ENCODE measurements around the gene PASD1.
"Not testable (repeated sequence)": the region's sequence is repeated elsewhere in the genome, so short reads cannot be mapped to it uniquely, and the experiment has no call there.

PASD1 gene

DNA sequence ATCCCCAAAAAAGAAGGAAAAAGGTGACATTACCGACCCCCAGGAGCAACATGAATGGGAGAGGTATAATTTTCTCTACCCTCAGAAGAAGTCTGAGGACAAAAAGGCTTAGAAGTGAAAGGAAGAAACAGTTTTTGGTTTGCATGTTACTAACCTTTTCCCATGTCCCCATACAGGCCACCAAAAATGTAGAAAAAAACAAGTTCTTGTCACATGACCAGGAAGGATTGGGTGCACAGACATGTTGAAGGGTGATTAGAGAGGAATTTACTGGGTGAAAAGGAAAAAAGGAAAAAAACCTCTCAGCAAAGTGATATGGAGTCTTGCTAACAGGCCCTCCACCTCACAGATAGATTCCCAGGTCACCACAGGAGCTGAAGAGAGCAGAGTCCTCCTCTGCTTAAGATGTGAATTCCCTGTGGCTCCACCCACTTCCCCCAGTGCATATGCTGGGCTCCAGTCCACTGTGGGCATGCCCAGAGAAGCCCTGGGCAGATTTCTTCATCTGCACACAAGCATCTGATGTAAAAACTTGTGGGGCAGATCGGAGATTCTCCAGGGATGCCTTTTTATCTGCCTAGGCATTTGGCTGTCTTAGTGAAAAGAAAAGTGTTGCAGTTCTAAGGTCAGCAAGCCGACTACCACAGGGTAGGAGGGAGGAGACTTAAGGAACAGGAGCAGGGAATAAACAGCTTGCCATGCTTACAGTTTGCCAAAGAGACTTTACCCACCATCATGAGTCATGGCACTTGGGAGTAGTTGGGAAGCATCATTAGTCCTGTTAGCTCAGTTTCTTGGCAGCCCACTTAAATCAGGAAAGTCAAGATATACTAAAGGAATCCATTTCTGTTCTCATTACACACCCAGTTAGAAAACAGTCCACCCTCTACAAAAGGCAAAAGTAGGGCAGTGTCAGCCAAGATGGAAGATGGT, 25.0 kb upstream of the PASD1 start:
- no peak overlapping the region for H3K27ac ChIP-seq
- TF ChIP-seq, protein P1, sequence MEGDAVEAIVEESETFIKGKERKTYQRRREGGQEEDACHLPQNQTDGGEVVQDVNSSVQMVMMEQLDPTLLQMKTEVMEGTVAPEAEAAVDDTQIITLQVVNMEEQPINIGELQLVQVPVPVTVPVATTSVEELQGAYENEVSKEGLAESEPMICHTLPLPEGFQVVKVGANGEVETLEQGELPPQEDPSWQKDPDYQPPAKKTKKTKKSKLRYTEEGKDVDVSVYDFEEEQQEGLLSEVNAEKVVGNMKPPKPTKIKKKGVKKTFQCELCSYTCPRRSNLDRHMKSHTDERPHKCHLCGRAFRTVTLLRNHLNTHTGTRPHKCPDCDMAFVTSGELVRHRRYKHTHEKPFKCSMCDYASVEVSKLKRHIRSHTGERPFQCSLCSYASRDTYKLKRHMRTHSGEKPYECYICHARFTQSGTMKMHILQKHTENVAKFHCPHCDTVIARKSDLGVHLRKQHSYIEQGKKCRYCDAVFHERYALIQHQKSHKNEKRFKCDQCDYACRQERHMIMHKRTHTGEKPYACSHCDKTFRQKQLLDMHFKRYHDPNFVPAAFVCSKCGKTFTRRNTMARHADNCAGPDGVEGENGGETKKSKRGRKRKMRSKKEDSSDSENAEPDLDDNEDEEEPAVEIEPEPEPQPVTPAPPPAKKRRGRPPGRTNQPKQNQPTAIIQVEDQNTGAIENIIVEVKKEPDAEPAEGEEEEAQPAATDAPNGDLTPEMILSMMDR (conservative IDR thresholded peaks at IDR 0.05) = no peak

DNA sequence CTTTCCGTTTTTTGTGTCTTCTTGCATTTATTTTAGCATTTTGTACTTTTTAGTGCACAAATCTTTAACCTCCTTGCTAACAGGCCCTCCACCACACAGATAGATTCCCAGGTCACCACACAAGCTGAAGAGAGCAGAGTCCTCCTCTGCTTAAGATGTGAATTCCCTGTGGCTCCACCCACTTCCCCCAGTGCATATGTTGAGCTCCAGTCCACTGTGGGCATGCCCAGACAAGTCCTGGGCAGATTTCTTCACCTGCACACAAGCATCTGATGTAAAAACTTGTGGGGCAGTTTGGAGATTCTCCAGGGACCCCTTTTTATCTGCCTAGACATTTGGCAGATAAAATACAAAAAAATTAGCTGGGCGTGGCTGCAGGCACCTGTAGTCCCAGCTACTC, 19.8 kb upstream of the PASD1 start:
- H3K27ac ChIP-seq = no peak overlapping the region

DNA sequence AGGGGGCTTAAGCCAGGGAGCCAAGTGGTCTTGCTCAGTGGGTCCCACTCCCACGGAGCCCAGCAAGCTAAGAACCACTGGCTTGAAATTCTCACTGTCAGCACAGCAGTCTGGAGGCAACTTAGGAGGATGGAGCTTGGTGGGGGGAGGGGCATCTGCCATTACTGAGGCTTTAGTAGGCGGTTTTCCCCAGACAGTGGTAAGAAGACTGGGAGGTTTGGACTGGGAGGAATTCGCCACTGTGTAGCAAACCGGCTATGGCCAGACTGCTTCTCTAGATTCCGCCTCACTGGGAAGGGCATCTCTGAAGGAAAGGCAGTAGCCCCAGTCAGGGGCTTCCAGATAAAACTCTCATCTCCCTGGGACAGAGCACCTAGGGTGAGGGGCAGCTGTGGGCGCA, 17.2 kb upstream of the PASD1 start:
- H3K27ac ChIP-seq = not testable (repeated sequence)

More for the DNA sequence above, 19.8 kb upstream of the PASD1 start:
- TF ChIP-seq, protein P1 (conservative IDR thresholded peaks at IDR 0.05) = no peak

DNA sequence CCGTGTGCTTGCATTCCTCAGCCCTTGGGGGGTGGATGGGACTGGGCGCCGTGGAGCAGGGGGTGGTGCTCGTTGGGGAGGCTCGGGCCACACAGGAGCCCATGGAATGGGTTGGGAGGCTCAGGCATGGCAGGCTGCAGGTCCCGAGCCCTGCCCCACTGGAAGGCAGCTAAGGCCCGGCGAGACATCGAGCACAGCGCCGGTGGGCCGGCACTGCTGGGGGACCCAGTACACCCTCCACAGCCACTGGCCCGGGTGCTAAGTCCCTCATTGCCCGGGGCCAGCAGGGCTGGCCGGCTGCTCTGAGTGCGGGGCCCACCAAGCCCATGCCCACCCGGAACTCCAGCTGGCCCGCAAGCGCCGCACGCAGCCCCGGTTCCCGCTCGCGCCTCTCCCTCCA, 12.3 kb upstream of the PASD1 start:
- not testable (repeated sequence) for H3K27ac ChIP-seq

DNA sequence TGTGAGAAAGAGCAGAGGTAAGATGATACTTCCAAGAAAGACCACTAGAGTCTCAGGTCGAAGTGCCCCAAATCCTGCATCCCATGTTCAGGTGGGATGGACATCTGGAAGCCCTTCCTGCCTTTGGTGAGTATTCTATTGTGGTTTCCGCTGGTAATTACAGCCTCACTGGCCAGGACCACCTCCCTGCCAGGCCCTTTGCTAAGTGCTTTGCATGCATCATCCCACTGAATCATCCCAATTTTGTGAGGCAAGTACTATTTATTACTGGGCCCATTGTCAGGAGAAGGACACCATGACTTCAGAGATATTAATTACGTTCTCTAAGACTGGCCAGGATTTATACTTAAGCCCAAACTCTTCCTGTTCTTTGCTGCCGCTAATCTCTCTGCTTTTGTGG, 10.7 kb upstream of the PASD1 start:
- H3K27ac ChIP-seq = no peak overlapping the region
- TF ChIP-seq, protein P1 (conservative IDR thresholded peaks at IDR 0.05) = no peak

DNA sequence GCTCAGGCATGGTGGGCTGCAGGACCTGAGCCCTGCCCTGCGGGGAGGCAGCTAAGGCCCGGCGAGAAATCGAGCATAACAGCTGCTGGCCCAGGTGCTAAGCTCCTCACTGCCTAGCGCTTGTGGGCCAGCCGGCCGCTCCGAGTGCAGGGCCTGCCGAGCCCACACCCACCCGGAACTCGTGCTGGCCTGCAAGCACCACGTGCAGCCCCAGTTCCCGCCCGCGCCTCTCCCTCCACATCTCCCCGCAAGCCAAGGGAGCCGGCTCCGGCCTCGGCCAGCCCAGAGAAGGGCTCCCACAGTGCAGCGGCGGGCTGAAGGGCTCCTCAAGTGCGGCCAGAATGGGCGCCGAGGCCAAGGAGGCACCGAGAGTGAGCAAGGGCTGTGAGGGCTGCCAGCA, 8.2 kb upstream of the PASD1 start:
- not testable (repeated sequence) for H3K27ac ChIP-seq

DNA sequence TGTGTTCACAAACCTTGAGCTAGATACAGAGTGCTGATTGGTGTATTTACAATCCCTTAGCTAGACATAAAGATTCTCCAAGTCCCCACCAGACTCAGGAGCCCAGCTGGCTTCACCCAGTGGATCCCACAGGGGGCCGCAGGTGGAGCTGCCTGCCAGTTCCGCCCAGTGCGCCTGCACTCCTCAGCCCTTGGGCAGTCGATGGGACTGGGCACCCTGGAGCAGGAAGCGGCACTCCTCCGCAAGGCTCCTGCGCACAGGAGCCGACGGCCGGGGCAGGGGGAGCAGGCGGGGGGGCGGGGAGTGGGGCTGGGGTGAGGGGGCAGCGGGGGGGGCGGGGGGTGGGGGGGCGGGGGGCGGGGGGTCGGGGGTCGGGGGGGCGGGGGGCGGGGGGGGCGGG, 990 bp upstream of the PASD1 start:
- H3K27ac ChIP-seq = not testable (repeated sequence)

DNA sequence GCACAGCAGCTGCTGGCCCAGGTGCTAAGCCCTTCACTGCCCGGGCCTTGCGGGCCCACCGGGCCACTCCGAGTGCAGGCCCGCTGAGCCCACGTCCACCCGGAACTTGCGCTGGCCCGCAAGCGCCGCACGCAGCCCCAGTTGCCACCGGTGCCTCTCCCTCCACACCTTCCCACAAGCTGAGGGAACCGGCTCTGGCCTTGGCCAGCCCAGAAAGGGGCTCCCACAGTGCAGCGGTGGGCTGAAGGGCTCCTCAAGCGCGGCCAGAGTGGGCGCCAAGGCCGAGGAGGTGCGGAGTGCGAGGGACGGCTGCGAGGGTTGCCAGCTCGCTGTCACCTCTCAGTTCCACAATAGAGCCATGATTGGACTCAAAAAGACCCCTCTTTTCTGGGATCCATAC, 472 bp upstream of the PASD1 start:
- H3K27ac ChIP-seq = not testable (repeated sequence)

DNA sequence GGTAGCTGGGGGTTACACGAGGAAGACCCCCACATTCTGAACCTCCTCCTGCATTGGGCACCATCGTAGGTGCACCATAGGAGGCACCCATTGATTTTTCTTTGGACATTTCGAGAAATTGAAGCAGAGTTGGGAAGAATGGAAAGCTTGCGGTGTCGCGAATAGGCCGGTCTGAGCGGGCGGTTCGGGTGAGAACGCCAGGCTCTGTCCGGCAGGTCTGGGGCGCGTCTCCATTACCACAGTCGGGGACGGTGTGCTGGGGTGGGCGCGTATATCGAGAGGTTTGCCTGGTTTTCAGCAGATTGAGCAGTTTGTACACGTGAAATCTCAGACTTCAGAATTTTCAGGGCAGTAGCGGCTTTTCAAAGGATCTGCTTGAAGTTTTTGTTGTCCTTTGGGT, 560 bp downstream of the PASD1 start:
- no peak overlapping the region for H3K27ac ChIP-seq
- TF ChIP-seq, protein P1 (conservative IDR thresholded peaks at IDR 0.05) = no peak

DNA sequence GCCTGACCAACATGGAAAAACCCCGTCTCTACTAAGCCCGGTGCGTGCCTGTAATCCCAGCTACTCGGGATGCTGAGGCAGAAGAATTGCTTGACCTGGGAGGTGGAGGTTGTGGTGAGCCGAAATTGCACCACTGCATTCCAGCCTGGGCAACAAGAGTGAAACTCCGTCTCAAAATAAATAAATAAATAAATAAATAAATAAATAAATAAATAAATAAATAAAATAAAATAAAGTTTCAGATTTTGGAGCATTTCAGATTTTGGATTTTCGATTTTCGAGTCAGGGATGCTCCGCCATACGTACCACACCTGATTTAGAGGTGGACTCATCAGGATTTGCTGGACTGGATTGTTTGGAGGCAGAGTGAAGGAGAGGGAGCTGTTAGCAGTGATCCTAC, 3.4 kb downstream of the PASD1 start:
- H3K27ac ChIP-seq = not testable (repeated sequence)

DNA sequence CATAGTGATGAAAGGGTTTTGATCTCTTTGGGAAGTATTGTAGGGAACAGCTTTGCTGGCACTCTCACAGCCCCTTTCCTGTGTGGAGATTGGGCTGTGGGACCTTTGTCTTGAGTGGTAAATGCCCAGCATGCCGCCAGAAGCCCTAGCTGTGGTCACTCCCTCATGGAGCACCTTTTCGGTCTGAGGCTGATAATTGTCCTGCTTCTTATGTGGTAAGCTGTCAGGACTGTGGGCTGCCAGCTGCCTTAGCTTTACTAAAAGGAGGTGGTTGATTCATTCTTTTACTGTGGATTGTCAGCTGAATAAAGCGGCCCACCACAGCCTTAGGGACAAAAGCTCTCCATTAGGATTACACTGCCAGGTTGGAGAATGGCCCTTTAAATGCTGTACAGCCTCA, 7.1 kb downstream of the PASD1 start:
- TF ChIP-seq, protein P1 (conservative IDR thresholded peaks at IDR 0.05) = no peak

DNA sequence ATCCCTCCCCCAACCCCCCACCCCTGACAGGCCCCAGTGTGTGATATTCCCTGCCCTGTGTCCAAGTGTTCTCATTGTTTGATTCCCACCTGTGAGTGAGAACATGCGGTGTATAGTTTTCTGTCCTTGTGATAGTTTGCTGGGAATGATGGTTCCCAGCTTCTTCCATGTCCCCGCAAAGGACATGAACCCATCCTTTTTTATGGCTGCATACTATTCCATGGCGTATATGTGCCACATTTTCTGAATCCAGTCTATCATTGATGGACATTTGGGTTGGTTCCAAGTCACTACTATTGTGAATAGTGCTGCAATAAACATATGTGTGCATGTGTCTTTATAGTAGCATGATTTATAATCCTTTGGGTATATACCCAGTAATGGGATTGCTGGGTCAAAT, 29.9 kb downstream of the PASD1 start:
- not testable (repeated sequence) for H3K27ac ChIP-seq

More for the DNA sequence above, 7.1 kb downstream of the PASD1 start:
- no peak overlapping the region for H3K27ac ChIP-seq
